ENCODE measurements around the gene LMTK2.

The LMTK2 gene

DNA sequence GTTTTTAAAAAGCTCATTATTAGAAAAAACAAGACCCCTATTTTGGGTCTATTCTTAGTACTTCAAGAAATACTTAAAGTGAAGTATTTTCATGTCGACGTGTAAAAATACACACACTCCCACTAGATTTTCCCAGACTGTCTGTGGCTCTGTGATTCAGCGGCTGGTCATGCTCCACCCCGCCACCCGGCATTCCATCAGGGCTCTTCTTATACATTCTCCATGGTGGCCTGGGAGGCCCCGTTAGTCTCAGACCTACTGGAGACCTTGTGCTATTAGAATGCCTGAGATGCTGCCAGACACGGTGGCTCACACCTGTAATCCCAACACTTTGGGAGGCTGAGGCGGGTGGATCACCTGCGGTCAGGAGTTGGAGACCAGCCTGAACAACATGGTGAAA lies 132.3 kb downstream of the LMTK2 start:
- no peak for TF ChIP-seq GATA2 (IDR thresholded peaks at IDR 0.05; ENCODE audit: low read depth, low read length)
- TF ChIP-seq GATA3 (IDR thresholded peaks at IDR 0.05; ENCODE audit: low read depth, low read length): no peak

DNA sequence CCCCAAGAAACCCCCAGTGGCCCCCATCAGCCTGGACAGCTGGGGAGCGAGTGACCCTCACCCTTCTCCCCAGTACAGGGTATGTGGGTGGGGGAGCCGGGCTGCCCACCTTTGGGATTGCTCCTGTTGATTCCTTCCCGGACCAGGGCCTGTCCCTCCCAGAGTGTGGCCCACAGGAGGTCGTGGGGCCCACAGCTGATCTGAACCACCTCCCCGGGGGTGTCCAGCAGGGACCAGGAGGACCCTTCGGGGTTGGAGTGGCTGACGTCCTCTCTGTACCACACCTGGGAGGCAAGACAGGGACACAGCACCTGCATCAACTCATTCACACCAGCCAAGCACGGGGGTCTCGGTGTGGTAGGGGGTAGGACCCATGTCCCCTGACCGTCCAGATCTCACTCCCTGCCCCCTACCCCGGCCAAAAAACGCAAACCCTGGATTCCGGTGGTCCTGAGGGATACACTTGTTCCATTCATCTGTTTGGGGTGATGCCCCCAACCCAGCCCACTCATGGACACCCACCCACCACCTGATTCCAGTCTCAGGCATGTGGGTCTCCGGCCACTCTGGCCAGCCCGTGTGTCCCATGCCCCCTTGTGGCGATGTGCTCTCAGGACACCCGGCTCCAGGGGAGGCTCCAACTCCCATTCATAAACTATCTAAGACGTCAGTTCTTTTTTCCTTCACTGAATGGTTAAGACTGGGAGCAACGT lies 134.5 kb downstream of the LMTK2 start:
- TF ChIP-seq GATA2 (IDR thresholded peaks at IDR 0.05; ENCODE audit: low read depth, low read length): no peak

DNA sequence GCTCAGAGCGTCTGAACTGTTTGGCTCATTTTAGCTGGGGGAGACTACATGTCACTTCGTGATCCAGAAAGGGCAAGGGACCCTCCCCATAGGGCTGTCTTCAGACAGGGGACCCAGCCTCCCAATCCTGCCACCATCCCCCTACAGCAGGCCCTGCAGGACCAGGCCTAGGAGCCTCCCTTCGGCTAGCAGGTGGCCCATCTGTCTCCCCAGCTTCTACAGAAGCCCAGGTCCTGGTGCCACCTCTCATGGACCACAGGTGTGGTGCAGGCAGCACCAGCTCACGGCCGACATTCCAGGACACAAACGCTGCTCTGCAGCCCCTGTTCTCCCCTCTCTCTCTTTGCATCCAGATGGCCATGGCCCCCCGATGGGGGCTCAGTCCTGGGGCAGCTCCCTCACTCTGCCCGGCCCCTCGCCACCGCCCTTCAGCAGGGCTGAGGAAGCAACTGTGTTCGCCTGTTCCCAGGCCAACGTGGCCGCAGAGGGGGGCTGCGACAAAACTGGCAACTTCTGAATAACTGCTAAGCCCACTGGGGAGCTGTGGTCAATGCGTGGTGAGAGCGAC lies 135.1 kb downstream of the LMTK2 start:
- TF ChIP-seq GATA2 (IDR thresholded peaks at IDR 0.05; ENCODE audit: low read depth, low read length) (no peak), GATA3 (IDR thresholded peaks at IDR 0.05; ENCODE audit: low read depth, low read length) (no peak)

DNA sequence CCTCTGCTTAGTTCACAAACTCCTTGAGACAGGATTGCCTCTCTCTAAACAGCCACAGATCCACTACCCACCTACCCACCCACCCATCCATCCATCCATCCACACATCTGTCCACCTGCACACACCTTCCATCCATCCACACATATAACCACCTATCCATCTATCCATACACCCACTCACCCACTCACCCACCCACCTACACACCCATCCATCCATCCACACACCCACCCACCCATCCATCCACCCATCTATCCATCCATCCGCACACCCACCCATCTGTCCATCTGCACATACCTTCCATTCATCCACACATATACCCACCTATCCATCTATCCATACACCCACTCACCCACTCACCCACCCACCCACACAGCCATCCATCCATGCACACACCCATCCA lies 135.7 kb downstream of the LMTK2 start:
- TF ChIP-seq GATA2 (IDR thresholded peaks at IDR 0.05; ENCODE audit: low read depth, low read length) (no peak), GATA3 (IDR thresholded peaks at IDR 0.05; ENCODE audit: low read depth, low read length) (no peak)

DNA sequence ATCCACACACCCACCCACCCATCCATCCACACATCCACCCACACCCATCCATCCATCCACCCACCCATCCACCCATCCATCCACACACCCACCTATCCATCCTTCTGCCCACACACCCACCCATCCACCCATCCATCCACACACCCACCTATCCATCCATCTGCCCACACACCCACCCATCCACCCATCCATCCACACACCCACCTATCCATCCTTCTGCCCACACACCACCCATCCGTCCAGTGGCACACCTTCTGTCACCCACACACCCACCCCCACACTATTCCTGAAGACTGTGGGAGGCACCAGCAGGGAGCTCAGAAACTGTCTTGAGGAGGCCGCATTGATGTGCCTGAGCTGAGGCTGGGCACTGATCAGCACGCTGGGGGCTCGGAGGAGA lies 136.3 kb downstream of the LMTK2 start:
- TF ChIP-seq GATA3 (IDR thresholded peaks at IDR 0.05; ENCODE audit: low read depth, low read length): no peak
- no peak for TF ChIP-seq GATA2 (IDR thresholded peaks at IDR 0.05; ENCODE audit: low read depth, low read length)

DNA sequence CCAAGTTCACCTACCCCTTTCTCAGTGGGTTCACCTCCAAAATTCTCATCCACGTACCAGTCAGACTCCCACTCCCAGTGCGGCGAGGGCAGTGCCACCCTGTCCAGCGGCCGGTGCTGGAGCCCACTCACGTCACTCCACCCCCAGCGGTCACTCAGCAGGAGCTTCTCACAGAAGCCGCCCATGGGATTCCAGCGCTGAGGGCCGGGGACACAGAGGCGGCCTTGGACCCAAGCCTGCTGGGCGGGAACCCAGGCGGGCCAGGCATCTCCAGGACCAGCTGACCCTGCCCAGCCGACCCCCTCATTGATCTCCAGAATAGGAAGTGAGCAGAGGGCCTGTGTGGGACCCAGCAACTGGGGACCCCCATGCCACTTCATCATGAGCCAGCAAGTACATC lies 138.2 kb downstream of the LMTK2 start:
- TF ChIP-seq GATA3 (IDR thresholded peaks at IDR 0.05; ENCODE audit: low read depth, low read length) (no peak), GATA2 (IDR thresholded peaks at IDR 0.05; ENCODE audit: low read depth, low read length) (no peak)

DNA sequence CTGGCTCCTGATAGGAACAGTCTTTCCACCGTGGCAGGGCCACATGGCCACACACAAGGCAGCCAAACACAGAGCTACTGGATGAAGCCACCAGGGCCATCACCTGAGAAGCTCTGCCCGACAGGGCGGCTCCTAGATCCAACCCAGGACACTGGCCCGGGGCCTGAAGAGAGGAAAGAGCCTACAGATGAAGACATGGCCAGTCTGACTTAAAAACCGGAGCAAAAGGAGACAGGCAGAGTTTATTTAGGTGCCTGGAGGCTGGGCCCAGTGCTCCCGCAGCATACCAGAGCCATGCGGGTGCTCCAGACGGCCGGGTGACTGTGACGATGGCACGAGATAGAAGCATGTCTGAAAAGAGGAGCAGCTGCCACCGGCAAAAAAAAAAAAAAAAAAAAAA lies 141.5 kb downstream of the LMTK2 start:
- TF ChIP-seq GATA2 (IDR thresholded peaks at IDR 0.05; ENCODE audit: low read depth, low read length): no peak
- no peak for TF ChIP-seq GATA3 (IDR thresholded peaks at IDR 0.05; ENCODE audit: low read depth, low read length)

DNA sequence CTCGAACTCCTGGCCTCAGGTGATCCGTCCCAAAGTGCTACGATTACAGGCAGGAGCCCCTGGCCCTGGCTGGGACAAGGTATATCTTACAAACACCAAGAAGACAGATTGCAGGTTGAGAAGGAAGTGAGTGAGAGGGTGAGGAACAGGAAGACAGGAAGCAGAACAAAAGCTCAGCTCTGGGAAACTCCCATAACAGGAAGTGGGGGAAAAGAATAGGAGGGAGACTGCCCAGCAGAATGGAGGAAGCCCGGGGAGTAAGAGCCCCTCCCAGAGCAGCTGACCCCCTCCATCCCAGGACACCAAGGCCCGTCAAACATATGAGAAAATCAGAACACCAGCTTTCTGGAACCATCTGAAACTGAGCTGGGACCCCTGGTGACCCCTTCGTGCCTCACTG lies 142.4 kb downstream of the LMTK2 start:
- TF ChIP-seq GATA2 (IDR thresholded peaks at IDR 0.05; ENCODE audit: low read depth, low read length): no peak
- TF ChIP-seq GATA3 (IDR thresholded peaks at IDR 0.05; ENCODE audit: low read depth, low read length): no peak

DNA sequence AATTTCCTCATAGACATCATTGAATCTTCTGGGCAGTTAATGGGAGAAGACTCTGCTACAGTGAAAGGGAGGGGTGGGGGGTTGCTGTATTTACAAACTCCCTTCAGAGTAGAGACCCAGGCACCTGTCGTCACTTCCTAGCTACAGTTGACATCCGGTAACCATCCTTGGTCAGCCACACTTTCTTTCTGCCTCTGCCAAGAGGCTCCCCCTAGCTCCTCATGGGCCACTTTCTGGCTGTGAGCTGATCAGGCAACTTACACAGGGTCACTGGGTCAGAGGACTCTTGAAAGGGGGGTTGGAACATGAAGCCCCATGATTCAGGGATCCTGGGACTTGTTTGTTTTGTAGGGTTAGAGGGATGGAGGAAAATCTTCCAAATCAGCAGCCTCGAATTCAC lies 144.1 kb downstream of the LMTK2 start:
- no peak for TF ChIP-seq GATA3 (IDR thresholded peaks at IDR 0.05; ENCODE audit: low read depth, low read length)

DNA sequence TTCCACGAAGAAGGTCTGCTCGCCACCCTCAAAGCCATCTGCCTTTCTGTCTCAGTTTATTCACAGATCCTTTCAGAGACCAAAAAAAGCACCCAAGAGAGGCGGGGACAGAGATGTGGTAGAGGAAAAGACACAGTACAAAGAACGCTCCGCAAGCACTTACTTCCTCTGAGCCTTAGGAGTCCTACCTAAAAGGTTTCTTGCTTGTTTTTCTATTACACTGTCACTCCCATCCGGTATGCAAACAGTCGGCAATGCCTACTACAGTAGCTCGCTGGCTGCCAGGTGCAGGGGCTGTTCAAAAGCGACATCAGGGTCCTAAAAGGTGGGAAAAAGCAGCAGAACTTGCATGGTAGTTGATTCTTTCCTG lies 144.6 kb downstream of the LMTK2 start:
- TF ChIP-seq GATA2 (IDR thresholded peaks at IDR 0.05; ENCODE audit: low read depth, low read length): no peak
- no peak for TF ChIP-seq GATA3 (IDR thresholded peaks at IDR 0.05; ENCODE audit: low read depth, low read length)

DNA sequence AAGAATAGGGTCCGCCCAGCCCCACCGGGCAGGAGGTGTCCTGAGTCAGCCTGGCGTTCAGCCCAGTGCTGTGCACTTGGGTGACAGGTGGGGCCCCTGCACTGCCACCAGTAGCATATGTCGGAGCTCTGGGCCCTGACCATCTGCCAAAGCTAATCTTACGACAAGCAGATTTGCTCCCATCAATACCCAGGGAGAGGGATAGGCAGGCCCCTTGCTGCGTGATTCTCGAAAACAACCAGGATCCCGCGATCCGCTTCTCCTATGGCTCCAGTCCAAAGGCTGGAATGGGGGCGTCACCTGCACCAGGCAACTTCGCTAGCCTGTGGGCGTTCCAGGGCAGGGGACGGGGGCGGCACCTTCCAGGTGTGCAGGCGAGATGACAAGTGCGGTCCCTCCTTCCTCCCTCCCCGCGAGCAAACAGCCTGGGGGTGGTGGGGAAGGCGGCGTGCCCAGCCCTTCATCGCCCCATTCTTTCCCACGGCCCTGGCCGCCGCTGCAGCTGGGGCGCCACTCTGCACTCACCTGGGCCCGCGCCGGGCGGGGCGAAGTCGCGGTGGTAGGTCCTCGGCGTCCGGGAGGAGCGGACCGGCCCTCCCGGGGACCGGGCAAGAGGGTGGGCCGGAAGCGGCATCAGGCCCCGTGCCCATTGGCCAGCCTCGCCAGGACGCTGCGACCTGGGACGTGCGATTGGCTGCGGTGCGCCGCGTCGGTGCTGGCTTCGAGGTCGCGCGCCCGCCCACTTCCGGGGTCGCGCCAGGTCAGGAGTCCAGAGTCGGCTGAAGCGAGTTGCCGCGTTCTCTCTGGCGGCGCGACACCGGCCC lies 145.2 kb downstream of the LMTK2 start, which contains the start of gene TECPR1:
TSS of gene TECPR1 (minus strand) at position 632 of the 824 bp plus-strand sequence. CDS start 6,086 bp downstream, outside the sequence.
- TF ChIP-seq GATA2 (IDR thresholded peaks at IDR 0.05; ENCODE audit: low read depth, low read length) (no peak), GATA3 (IDR thresholded peaks at IDR 0.05; ENCODE audit: low read depth, low read length) (no peak)

DNA sequence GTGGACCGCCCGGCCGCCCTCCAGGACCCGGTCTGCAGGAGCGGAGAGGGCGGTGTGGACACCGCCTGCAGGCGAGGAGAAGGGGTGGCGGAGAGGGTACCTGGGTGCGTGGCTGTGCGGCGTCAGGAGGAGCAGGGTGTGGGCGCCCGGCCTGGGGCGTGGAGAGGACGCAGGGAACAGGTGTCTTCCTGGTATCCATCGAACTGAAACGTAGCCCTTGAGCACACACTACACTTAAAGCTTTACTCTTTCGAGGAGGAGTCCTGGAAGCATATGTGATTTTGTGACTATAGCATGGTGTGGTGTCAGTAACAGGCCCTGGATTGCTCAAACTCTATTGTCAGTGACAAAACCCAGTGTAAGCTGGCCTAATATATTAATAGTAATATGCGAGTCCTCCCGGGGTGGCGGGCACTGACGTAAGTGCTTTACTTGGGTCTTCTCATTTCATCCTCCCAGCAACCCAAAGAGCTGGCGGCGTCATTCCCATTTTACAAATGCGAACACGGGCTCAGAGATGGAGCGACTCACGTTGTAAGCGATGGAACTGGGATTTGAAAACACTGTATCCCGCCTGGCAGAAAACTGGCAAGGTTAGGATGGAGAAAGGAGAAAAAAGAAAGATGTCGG lies 145.9 kb downstream of the LMTK2 start:
- no peak for TF ChIP-seq GATA2 (IDR thresholded peaks at IDR 0.05; ENCODE audit: low read depth, low read length)
- no peak for TF ChIP-seq GATA3 (IDR thresholded peaks at IDR 0.05; ENCODE audit: low read depth, low read length)

DNA sequence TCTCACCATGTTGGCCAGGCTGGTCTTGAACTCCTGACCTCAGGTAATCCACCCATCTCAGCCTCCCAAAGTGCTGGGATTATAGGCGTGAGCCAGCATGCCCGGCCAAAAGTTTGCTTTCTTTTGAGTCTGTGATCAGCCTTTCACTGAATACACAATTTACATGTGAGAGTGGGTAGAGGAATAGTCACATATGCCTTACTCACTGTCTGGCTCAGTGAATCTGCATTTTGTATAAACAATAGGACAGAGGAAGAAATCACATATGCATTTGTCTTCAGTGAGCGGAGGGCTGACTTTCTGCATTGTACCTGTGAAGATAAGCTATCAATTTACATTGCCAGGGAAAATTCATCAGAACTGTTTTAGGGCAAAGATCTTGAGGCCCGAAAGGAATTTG lies 147.9 kb downstream of the LMTK2 start:
- TF ChIP-seq GATA2 (IDR thresholded peaks at IDR 0.05; ENCODE audit: low read depth, low read length) (no peak), GATA3 (IDR thresholded peaks at IDR 0.05; ENCODE audit: low read depth, low read length) (no peak)

DNA sequence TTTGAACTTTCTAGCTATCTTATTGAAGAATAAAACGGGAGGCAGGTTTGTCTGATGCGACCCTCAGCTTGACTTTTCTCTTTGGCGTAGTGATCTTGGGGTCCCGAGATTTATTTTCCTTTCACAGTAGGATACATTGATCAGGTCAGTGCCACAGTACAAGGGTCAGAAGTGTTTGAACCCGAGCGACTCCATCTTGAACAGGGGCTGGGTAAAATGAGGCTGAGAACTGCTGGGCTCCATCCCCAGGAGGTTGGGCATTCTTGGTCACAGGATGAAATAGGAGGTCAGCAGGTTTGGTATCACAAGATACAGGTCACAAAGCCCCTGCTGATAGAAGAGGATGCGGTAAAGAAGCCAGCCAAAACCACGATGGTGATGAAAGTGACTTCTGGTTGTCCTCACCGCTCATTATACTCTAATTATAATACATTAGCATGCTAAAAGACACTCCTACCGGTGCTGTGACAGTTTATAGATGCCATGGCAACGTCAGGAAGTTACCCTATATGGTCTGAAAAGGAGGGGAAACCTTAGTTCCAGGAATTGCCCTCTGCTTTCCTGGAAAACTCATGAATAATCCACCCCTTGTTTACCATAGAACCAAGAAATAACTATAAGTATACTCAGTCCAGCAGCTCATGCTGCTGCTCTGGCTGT lies 148.4 kb downstream of the LMTK2 start:
- no peak for TF ChIP-seq GATA2 (IDR thresholded peaks at IDR 0.05; ENCODE audit: low read depth, low read length)
- TF ChIP-seq GATA3 (IDR thresholded peaks at IDR 0.05; ENCODE audit: low read depth, low read length): no peak

All from SH-SY5Y (cell line).